ENCODE results near the gene TMEM89. TPM values are rescaled to one million over a fixed set of nuclear protein-coding genes. Genes with fewer than 3 reads are reported as not detected.
A peak's percentile ranks its signal among the peaks of the same experiment; 100 is the strongest.

TMEM89 gene
- total RNA-seq, 4 donors from 2014 or later, result not detected

GRCh38 chr3:48607519-48607918 lies 14.1 kb downstream of the TMEM89 start:
- Histone ChIP-seq H3K27me3 (no peaks in the 10 kb centered on the region), H3K27ac (no peak overlapping the region), H3K9me3 (no peaks in the 10 kb centered on the region), H3K4me3 (replicated peaks in 1 of 3) (no peak overlapping the region), H3K4me1 (peaks cover 8 to 12% of the 10 kb centered on the region in 2 donors), H3K36me3 (peaks cover 32 to 40% of the 10 kb centered on the region in 2 donors)
- no peak for TF ChIP-seq CTCF (IDR thresholded peaks at IDR 0.05)
- DNase-seq, result no peak
- WGBS, 2 donors, result 96 to 99% methylated on average over 5 of the region's 5 CpGs
- intact Hi-C loops (cut with DNase I), result no loop called here

- Histone ChIP-seq H3K27me3 (no peaks in the 10 kb centered on the region), H3K4me1 (no peaks in the 10 kb centered on the region), H3K9me3 (no peaks in the 10 kb centered on the region), H3K4me3 (replicated peaks in 1 of 3) (no peak overlapping the region), H3K27ac (no peak overlapping the region), H3K36me3 (peaks cover 71 to 89% of the 10 kb centered on the region in 2 donors)
- no peak for TF ChIP-seq CTCF (IDR thresholded peaks at IDR 0.05)
- no peak for TF ChIP-seq POLR2A (IDR thresholded peaks at IDR 0.05)
- WGBS, 2 donors, result 48 to 51% methylated on average over 2 of the region's 2 CpGs
- peak; percentile 73 to 77 for DNase-seq
- intact Hi-C loops (cut with DNase I), result no loop called here
Observed at GRCh38 chr3:48601622-48601994, 20.0 kb downstream of the TMEM89 start.

GRCh38 chr3:48600711-48601621 lies 20.6 kb downstream of the TMEM89 start:
- H3K36me3 ChIP-seq, result peaks cover 71 to 83% of the 10 kb centered on the region in 2 donors
- intact Hi-C loops (cut with DNase I), result no loop called here
- H3K9me3 ChIP-seq, result no peaks in the 10 kb centered on the region
- no peak overlapping the region for H3K27ac ChIP-seq
- H3K4me1 ChIP-seq, result no peaks in the 10 kb centered on the region
- no peaks in the 10 kb centered on the region for H3K27me3 ChIP-seq
- 92 to 97% methylated on average over 15 to 19 of the region's 19 CpGs for whole genome bisulfite sequencing, 2 donors
- DNase-seq, result no peak
- H3K4me3 ChIP-seq (replicated peaks in 1 of 3), result no peak overlapping the region
- TF ChIP-seq POLR2A (IDR thresholded peaks at IDR 0.05) (no peak), CTCF (IDR thresholded peaks at IDR 0.05) (no peak)

GRCh38 chr3:48599509-48600285 lies 21.9 kb downstream of the TMEM89 start:
- no peak for DNase-seq
- Histone ChIP-seq H3K27me3 (no peaks in the 10 kb centered on the region), H3K4me3 (replicated peaks in 1 of 3) (no peak overlapping the region), H3K27ac (no peak overlapping the region), H3K4me1 (peaks cover 5 to 9% of the 10 kb centered on the region in 2 donors), H3K36me3 (peaks cover 60 to 71% of the 10 kb centered on the region in 2 donors), H3K9me3 (no peaks in the 10 kb centered on the region)
- intact Hi-C loops (cut with DNase I), result no loop called here
- 92 to 100% methylated on average over 3 to 10 of the region's 12 CpGs for WGBS, 2 donors
- TF ChIP-seq CTCF (IDR thresholded peaks at IDR 0.05), result no peak
- no peak for TF ChIP-seq POLR2A (IDR thresholded peaks at IDR 0.05)

Data from thyroid gland (tissue), 4 donors.